Ovary (tissue), 9 donors: ENCODE measurements around the gene ADH1C. TPM values are rescaled to one million over a fixed set of nuclear protein-coding genes. Genes with fewer than 3 reads are reported as not detected.
"Not testable (repeated sequence)": the region's sequence is repeated elsewhere in the genome, so short reads cannot be mapped to it uniquely, and the experiment has no call there.

ENCODE experiments used
- DNase-seq, 5 donors: peaks; one replicate each; pipeline ENCODE4 v3.0.0-alpha.2; 2019 to 2020
- H3K27ac ChIP-seq, 2 donors: fragments of 200-600 bp; one replicate each; pipeline versions ENCODE4 v1.5.1 to v1.8.0; 2019 to 2022
- H3K27me3 ChIP-seq: fragments of 200-600 bp; one replicate; pipeline ENCODE4 v1.8.0; 2022
- H3K36me3 ChIP-seq: fragments of 200-600 bp; sonication (generic); one replicate; pipeline ENCODE4 v1.5.1; 2019
- H3K4me1 ChIP-seq: one replicate; pipeline ENCODE4 v1.8.1; 2013; ENCODE audit warnings: mild to moderate bottlenecking, moderate library complexity; ENCODE audit not compliant: insufficient read depth
- H3K4me3 ChIP-seq: fragments of 200-600 bp; sonication (generic); one replicate; pipeline ENCODE4 v1.5.1; 2017
- H3K9me3 ChIP-seq, 2 donors: fragments of 200-600 bp in 1 of 2; sonication (generic) in 1 of 2; one replicate each; pipeline versions ENCODE4 v1.5.1 to v1.8.1; 2013 to 2019; ENCODE audit warnings: mild to moderate bottlenecking in 1 of 2, moderate library complexity in 1 of 2
- EP300 ChIP-seq: sonication (generic); formaldehyde crosslinking; IDR thresholded peaks from one replicate; pipeline ENCODE4 v1.6.1; 2017; ENCODE audit warnings: antibody characterized with exemption
- POLR2A ChIP-seq: fragments of 450-650 bp; IDR thresholded peaks from one replicate; pipeline ENCODE4 v1.6.1; 2017; ENCODE audit warnings: antibody characterized with exemption, mild to moderate bottlenecking, moderate library complexity
- WGBS, 3 donors: extraction: QIAGEN DNeasy Blood & Tissue Kit in 1 of 3; methylation state at CpG; one replicate each; pipeline versions ENCODE4 v1.1.5 to v1.1.7; 2013 to 2017; 5-methylcytosine and 5-hydroxymethylcytosine counted together
- intact Hi-C, 4 donors: fragments of 100-400 bp; cut with DNase I; formaldehyde crosslinking; loops; one replicate each; pipeline versions ENCODE4 v1.11.0 to v1.15.1; 2022 to 2023
- polyA plus RNA-seq, 2 donors: library from polyadenylated mRNA; stranded (reverse); fragments of 200-250 nt in 1 of 2; fragments of 350-450 nt in 1 of 2; fragmentation: Illumina TruSeq in 1 of 2; extraction: RNeasy Lipid Tissue Mini Kit (QIAGEN cat#74804) in 1 of 2; gene quantifications; one replicate each; pipeline ENCODE4 v1.2.3, GENCODE V29; 2013 to 2014
- total RNA-seq, 7 donors: library from RNA; depleted of rRNA in 2 of 7; stranded (reverse); fragments of >200 nt in 2 of 7; fragmentation: NEBNext Ultra II Directional in 3 of 7; extraction: Animal tissue kit (Norgen Biotek cat#: 25700) in 3 of 7; gene quantifications; one replicate each; pipeline versions ENCODE4 v1.1.0 to v1.2.4, GENCODE V29; 2016 to 2023
- TF ChIP-seq, protein P1 (sequence below), 3 donors: fragments of 450-650 bp in 2 of 3; fragments of 200-600 bp in 1 of 3; IDR thresholded peaks; one replicate each; pipeline versions ENCODE4 v1.5.1 to v1.8.0; 2016 to 2022; ENCODE audit warnings: antibody characterized with exemption in 3 of 3, mild to moderate bottlenecking in 1 of 3
- donor health status: DM: no; HTN: no; CAD: no; lungs with moderate emphysema.
- donor health status: DM: no; HTN: no; CAD: no.
- donor health status: Bipolar disorder and iron deficiency.
- donor health status: DM: yes; HTN: yes; CAD: no.
- donor health status: DM: no; HTN: no; CAD: no.
- donor health status: DM: yes; HTN: yes; CAD: no.

The ADH1C gene
- total and polyA plus RNA-seq, 9 donors = 1.5 to 21.6 (median 7.0) TPM

DNA sequence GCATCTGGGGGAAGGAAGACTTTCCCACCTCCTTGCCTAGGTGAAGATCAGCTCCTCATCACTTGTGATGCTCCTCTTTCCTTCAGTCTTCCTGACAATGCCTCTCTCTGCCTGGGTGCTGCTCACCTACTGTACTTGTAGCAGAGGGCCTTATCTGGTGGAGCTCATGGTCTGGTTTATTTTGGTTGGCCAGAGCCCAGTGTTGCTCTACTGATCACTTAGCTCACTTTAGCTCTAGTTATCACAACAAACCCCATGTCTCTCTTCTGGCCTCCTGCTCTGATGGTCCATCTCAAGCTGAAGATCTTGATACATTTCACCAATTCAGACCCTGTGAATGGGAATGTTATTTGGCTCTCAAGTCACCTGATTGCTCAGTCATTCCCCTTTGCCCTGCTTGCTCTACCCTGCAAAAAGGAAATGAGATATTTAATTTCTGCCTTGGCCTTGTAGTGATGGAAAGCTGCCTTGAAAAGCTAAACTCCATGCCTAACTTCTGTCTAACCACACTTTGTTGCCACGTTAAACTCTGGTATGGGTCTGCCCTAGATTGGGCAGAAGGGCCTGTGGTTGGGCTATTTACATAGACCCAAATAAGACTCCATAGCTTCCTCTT lies 30.3 kb upstream of the ADH1C start:
- peaks cover 11% of the 10 kb centered on the region for H3K4me1 ChIP-seq
- no peak overlapping the region for H3K4me3 ChIP-seq
- no peaks in the 10 kb centered on the region for H3K27me3 ChIP-seq
- no peaks in the 10 kb centered on the region for H3K9me3 ChIP-seq
- no peak for TF ChIP-seq EP300
- TF ChIP-seq POLR2A = no peak
- TF ChIP-seq, protein P1, sequence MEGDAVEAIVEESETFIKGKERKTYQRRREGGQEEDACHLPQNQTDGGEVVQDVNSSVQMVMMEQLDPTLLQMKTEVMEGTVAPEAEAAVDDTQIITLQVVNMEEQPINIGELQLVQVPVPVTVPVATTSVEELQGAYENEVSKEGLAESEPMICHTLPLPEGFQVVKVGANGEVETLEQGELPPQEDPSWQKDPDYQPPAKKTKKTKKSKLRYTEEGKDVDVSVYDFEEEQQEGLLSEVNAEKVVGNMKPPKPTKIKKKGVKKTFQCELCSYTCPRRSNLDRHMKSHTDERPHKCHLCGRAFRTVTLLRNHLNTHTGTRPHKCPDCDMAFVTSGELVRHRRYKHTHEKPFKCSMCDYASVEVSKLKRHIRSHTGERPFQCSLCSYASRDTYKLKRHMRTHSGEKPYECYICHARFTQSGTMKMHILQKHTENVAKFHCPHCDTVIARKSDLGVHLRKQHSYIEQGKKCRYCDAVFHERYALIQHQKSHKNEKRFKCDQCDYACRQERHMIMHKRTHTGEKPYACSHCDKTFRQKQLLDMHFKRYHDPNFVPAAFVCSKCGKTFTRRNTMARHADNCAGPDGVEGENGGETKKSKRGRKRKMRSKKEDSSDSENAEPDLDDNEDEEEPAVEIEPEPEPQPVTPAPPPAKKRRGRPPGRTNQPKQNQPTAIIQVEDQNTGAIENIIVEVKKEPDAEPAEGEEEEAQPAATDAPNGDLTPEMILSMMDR (IDR thresholded peaks at IDR 0.05) = no peak
- no peaks in the 10 kb centered on the region for H3K36me3 ChIP-seq
- WGBS, 3 donors = 41 to 79% (median 77%) methylated on average over 1 of the region's 1 CpG
- intact Hi-C loops = no loop called here
- H3K27ac ChIP-seq = peak overlapping the region; percentile 70 to 88
- DNase-seq = no peak

DNA sequence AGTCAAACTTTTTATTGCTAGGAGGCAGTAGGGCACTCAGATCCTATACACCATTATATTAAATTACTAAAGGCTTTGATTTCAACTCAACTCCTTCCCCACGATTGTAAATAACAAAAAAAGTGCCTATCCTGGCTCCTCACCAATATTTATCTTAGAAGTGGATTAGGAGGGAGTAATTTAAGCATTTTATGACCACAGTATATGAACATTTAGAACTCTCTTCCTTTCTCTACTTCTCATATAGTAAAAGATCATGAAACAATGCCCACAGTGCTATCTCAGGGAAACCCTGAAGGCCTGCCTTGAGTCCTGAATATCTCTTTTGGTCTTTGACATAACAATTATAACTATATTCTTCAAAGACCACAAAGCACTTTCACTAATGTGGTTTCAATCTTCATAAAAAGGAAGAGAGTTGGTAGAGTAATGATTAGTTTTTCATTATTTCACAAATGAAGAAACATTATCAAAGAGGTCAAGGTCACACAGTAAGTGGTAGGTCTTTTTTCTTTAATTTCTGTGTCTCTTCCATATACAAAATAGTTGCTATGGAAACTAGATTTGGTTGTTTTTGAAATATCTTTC lies 29.1 kb upstream of the ADH1C start:
- Histone ChIP-seq H3K4me3 (no peak overlapping the region), H3K4me1 (peaks cover 12% of the 10 kb centered on the region), H3K9me3 (no peaks in the 10 kb centered on the region), H3K27me3 (no peaks in the 10 kb centered on the region), H3K27ac (peak overlapping the region; percentile 6 to 35), H3K36me3 (no peaks in the 10 kb centered on the region)
- no peak for DNase-seq
- 15 to 21% (median 18%) methylated on average over 1 of the region's 1 CpG for WGBS, 3 donors
- TF ChIP-seq, protein P1 (IDR thresholded peaks at IDR 0.05) = no peak
- TF ChIP-seq EP300 (no peak), POLR2A (no peak)
- intact Hi-C loops = no loop called here

DNA sequence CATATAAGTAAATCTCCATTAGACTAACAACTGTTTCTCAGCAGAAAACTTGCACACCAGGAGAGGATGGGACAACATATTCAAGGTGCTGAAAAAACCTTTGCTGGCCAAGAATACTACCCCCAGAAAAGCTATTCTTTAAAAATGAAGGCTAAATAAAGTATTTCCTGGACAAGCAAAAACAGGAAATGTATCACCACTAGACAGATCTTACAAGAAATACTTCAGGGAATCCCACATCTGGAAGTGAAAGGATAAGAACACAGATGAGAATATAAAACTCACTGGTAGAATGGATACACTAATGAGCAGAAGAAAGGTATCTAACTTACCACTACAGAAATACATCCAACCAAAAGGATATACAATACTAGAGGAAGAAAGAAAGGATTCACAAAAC lies 27.0 kb upstream of the ADH1C start:
- Histone ChIP-seq H3K4me3 (no peak overlapping the region), H3K9me3 (no peaks in the 10 kb centered on the region), H3K27me3 (no peaks in the 10 kb centered on the region), H3K36me3 (no peaks in the 10 kb centered on the region), H3K4me1 (peaks cover 12% of the 10 kb centered on the region), H3K27ac (no peak overlapping the region)
- DNase-seq = no peak
- TF ChIP-seq POLR2A = no peak
- TF ChIP-seq, protein P1 (IDR thresholded peaks at IDR 0.05) = no peak
- TF ChIP-seq EP300 = no peak
- intact Hi-C loops = no loop called here

DNA sequence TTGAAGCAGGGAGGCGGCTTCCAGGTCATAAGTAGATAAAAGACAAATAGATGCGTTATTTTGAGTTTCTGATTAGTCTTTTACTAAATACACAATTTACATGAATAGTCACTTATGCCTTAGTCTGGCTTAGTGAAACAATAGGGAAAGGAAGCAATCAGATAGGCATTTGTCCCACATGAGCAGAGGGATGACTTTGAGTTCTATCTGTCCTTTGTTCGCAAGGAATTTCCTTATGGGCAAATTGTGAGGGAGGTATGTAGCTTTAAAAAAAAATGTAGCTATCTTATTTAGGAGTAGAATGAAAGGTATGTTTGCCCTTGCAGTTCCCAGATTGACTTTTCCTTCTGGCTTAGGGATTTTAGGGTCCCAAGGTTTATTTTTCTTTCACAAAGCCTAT lies 26.3 kb upstream of the ADH1C start:
- intact Hi-C loops = no loop called here
- no peaks in the 10 kb centered on the region for H3K27me3 ChIP-seq
- no peaks in the 10 kb centered on the region for H3K36me3 ChIP-seq
- H3K9me3 ChIP-seq = no peaks in the 10 kb centered on the region
- peaks cover 12% of the 10 kb centered on the region for H3K4me1 ChIP-seq
- no peak overlapping the region for H3K27ac ChIP-seq
- WGBS, 3 donors = 97 to 99% (median 98%) methylated on average over 3 of the region's 3 CpGs
- no peak for DNase-seq
- H3K4me3 ChIP-seq = no peak overlapping the region
- no peak for TF ChIP-seq EP300
- TF ChIP-seq, protein P1 (IDR thresholded peaks at IDR 0.05) = no peak
- no peak for TF ChIP-seq POLR2A

DNA sequence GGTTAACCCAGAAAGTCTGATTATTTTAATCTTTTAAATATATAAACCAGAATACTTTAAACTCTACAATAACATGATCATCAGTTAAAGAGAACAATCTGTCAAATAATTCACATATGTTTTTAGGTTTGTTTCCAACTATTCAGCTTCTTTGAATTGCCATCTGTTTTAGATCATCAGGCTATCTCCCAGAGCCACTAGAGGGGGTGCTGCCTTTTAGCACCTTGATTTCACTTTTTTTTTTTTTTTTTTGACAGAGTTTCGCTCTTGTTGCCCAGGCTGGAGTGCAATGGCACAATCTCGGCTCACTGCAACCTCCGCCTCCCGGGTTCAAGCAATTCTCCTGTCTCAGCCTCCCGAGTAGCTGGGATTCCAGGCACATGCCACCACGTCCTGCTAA lies 24.8 kb upstream of the ADH1C start:
- 69 to 80% (median 76%) methylated on average over 6 of the region's 6 CpGs for WGBS, 3 donors
- H3K36me3 ChIP-seq, intact Hi-C loops, H3K9me3 ChIP-seq, DNase-seq, H3K27ac ChIP-seq, H3K4me3 ChIP-seq, H3K27me3 ChIP-seq, H3K4me1 ChIP-seq: not testable (repeated sequence)

DNA sequence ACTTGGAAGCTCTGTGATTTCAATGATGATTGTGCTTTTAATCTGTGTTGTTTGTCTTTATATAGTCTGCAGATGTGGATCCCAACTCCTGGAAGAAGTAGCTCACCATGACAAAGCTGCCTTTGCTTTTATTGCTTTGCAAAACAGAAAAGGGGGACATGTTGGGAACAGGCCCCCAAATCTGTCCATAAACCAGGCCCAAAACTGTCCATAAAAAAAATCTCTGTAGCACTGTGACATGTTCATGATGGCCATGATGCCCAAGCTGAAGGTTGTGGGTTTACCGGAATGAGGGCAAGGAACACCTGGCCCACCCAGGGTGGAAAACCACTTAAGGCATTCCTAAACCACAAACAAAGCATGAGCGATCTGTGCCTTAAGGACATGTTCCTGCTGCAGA lies 19.9 kb upstream of the ADH1C start:
- WGBS, 3 donors = 92 to 98% (median 95%) methylated on average over 2 of the region's 2 CpGs
- intact Hi-C loops, H3K27ac ChIP-seq, H3K4me1 ChIP-seq, H3K36me3 ChIP-seq, H3K9me3 ChIP-seq, DNase-seq, H3K4me3 ChIP-seq, H3K27me3 ChIP-seq: not testable (repeated sequence)

DNA sequence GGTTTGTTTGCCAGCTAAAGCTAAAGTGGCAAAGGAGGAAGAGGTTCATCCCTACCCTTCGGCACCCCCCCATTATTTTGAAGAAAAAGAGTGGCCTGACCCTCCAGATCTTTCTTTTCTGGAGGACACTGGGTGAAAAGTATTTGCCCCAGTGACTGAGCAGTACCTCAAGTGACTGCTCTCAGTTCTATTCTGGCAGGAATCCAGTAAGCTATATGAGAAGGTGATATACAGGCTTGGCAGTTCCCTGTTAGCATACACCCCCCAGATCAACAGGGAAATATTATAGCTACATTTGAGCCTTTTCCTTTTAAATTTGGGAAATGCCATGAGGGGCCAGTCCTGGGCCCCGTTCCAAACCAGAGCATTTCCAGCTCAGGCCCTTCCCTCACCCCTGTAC lies 15.3 kb upstream of the ADH1C start:
- H3K4me3 ChIP-seq, intact Hi-C loops, H3K36me3 ChIP-seq, H3K4me1 ChIP-seq, DNase-seq, H3K9me3 ChIP-seq, H3K27ac ChIP-seq, H3K27me3 ChIP-seq: not testable (repeated sequence)
- 86 to 91% (median 87%) methylated on average over 2 of the region's 2 CpGs for WGBS, 3 donors
